Erythroblast (primary cell): ENCODE measurements around the gene NRP1.

Experiments used
- GATA1 ChIP-seq: IDR thresholded peaks from 2 replicates; pipeline ENCODE4 v1.6.1; 2011; ENCODE audit warnings: low read depth, mild to moderate bottlenecking, control low read depth, low read length, moderate library complexity
- POLR2A ChIP-seq: IDR thresholded peaks from 2 replicates; pipeline ENCODE4 v1.6.1; 2011; ENCODE audit warnings: mild to moderate bottlenecking, low read length

DNA sequence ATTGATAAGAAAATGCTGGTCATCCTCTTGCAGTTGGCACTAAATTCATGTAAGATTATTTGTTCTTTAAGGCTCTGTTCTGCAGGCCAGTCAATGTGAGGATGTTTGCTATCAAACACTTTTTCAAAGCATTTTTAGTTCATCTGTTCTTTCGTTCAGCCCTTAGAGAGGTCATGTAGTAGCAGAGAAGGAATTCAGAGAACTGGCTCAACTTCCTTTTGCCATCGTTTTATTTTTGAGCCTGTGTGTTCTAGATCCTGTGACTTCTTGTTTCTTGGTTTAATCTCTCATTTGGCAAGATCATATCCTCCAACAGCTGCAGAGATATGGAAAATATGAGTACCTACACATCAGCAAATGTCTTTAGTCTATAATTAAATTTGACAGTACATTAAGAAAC, 184.3 kb downstream of the NRP1 start:
- TF ChIP-seq GATA1 (no peak), POLR2A (no peak)
